GM18909 (cell line): ENCODE data around the gene EVA1C.
"Not testable (repeated sequence)": the region's sequence is repeated elsewhere in the genome, so short reads cannot be mapped to it uniquely, and the experiment has no call there.

Experiments used
- ATAC-seq: cut with Tn5 transposase; IDR thresholded peaks from one replicate; pipeline ENCODE4 v1.9.1; 2021; ENCODE audit warnings: mild to moderate bottlenecking; ENCODE audit not compliant: unreplicated experiment, poor library complexity

The EVA1C gene

DNA sequence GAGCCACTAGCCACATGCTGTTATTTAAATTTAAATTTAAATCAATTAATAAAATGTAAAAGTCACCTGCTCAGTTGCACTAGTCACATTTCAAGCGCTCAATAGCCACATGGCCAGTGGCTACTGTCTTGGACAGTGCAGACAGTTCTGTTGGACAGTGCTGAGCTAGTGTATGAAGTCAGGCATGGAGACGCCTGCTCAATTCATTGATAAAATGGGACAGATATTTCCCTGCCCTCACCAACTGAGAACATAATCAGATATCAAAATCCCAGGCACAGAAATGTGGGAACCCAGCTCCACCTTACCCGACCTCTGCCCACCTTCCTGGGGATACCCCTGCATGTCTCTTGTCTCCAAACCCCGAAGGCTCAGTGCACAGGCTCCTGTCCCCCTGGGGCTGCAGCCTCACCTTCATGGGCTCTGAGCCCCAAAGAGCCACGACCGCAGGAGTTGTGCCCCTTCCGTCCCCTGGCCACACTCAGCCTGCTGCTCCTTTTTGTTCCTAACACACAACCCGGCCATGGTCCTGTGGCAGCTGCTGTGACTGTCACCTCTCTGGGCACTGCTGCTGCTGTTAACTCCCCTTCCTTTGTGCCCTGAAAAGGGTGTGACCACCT, 109.3 kb downstream of the EVA1C start:
- no peak for ATAC-seq

DNA sequence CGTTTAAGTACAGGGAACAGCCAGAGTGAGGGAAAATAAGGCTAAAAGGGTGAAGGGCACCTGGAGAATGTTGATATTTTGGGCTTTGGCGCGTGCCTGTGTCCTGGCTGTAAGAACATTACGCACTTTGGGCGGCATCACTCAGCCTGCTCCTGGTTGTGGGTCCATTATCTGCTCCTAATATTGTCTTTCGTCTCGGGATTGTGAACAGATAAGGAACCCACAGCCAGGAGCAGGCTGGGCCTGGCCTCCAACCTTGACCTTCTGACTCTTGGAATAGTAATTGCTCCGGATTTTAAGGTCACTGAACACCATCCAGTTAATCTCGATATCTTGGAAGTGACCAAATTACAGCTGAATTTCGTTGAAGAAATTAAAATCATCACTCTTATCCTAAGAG, 111.0 kb downstream of the EVA1C start:
- ATAC-seq = no peak

DNA sequence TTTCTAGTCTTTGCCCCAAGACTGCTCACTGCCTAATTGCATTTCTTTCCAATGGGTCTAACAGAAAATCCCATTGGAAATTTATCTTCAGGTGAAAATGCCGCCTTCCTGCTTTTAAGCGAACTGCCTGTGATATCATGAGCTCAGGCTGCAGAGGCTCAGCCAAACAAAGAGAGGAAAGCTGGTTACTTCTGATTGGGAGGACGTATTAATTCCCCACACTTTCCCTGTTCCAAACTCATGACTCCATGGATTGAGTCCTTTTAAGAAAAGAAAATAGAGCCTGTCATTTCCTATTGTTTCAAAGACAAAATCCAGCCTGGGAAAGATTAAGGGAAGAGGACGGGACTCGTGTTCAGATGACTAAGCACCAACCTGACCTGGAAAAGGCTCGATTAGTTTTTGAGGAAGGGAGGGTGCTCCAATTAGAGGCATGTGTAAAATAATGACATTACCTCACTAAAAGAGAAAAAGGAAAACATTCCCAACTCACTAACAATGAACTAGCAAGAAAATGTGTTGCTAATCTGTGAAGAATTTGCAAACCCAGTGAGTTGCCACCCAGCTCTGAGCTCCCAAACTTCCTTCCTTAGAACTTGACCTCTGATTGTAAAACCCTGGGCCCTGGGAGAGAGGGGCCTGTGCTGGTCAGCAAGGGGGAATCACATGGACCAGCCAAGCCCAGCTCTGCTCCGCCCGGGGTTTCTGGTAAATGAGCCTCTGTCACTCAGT, 111.6 kb downstream of the EVA1C start:
- ATAC-seq = no peak

DNA sequence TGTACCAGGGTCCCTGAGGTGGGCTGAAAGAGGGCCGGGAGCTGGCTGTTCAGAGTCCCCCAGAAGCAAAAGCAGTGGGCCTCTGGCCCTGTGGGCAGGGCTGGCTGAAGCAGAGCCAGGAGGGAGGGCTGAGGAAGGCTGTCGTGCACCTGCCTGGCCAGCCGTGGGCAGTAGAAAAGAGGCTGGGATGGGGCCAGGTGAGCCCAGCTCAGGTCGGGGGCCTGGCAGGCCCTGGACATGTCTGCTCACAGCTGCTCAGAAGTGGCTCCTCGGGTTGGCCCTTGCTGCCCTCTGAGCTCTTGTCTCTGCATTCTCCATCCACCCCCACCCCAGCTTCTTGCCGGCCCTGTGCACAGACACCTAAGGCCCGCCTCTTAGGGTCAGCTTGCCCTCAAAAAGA, 112.8 kb downstream of the EVA1C start:
- ATAC-seq = no peak

DNA sequence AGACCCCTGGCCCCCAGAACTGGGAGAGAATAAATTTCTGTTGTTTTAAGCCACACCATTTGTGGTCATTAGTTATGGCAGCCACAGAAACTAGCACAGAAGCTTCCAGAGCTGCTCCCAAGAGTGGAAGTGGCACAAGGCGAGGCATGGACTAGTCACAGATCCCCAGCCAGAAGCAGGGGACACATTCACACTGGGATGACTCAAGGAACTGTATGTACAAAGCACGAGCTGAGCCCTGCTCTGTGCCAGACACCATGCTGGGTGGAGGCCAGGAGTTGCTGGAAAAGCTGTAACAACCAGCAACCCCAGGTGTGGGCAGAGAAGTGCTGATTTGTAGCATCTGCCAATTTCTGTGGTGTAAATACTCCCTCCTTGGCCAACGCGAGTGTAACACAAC, 117.2 kb downstream of the EVA1C start:
- ATAC-seq = no peak

DNA sequence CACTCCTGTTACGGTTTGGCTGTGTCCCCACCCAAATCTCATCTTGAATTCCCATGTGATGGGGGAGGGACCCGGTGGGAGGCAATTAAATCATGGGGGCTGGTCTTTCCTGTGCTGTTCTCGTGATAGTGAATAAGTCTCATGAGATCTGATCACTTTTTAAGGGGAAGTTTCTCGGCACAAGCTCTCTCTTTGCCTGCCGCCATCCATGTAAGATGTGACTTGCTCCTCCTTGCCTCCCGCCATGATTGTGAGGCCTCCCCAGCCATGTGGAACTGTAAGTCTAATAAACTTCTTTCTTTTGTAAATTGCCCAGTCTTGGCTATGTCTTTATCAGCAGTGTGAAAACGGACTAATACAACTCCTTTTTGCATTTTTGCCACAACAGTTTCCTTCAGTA, 118.3 kb downstream of the EVA1C start:
- ATAC-seq = not testable (repeated sequence)

DNA sequence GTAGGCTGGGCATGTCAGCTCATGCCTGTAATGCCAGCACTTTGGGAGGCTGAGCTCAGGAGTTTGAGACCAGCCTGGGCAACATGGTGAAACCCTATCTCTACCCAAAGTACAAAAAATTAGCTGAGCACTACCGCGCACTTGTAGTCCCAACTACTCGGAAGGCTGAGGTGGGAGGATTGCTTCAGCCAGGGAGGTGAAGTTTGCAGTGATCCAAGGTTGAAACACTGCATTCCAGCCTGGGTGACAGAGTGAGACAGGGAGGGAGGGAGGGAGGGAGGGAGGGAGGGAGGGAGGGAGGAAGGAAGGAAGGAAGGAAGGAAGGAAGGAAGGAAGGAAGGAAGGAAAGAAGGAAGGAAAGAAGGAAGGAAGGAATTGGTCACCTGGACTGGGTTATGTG, 119.1 kb downstream of the EVA1C start:
- not testable (repeated sequence) for ATAC-seq

DNA sequence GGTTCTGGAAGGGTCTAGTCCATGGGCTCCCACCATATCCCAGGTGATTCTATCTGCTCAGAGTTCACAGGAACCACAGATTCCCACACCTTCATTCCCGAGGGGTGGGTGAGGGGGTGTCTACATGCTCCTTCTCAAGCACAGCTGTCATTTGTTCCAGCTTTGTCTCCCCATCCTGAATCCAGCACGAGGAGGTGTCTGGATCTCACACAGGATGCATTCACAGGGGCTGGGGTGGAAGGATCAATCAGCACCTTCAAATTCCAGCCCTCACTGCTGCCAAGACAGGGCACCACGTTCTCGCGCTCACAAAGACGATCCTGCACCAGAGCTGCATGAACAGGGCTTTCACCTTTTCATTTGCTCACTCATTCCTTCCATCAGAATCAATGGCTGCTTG, 120.1 kb downstream of the EVA1C start:
- ATAC-seq = no peak

DNA sequence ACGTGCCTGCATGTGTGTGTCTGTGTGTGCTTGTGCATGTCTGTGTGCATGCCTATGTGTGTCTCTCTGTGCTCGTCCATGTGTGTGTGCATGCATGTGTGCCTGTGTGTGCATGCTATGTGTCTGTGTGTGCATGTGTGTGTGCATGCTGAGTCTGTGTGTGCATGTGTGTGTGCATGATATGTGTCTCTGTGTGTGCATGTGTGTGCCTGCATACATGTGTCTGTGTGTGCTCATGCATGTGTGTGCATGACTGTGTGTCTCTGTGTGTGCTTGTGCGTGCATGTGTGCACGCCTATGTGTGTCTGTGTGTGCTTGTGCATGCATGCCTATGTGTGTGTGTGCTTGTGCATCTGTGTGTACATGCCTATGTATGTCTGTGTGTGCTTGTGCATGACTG, 120.5 kb downstream of the EVA1C start:
- no peak for ATAC-seq

DNA sequence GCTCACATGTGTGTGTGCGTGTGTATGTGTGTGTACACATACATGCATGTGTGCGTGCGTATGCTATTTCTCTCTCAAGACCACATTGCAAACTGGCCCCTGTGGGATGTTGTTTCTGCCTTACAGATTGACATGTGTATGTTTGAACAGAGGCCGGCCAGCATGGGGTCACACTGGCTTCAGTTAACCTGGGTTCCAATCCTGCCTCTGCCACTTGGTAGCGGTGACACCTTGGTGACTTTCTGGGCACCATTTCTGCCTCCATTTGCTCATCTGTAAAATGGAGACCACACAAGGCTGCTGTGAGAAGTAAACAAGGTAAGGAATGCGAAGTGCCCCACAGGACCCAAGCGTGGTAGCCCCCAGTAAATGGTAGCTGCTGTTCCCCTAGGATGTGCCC, 121.1 kb downstream of the EVA1C start:
- ATAC-seq = no peak

DNA sequence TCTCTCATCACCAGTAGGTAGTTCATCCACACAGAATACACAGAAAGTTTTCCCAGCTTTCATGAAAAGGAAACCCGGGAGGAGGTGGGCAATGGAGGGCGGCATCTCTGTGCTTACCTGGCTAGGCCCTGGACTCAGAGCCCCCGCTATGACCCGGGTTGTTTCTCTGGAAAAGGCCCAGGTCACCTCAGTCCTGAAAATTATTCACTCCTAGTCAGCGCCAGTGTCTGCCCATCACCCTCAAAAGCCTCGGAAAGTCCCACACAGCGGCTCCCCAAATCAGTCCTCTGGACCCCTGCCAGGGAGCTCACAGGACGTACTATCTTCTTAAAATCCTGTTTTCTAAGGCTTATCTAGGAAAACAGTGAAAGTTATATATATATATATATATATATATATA, 121.6 kb downstream of the EVA1C start:
- no peak for ATAC-seq

DNA sequence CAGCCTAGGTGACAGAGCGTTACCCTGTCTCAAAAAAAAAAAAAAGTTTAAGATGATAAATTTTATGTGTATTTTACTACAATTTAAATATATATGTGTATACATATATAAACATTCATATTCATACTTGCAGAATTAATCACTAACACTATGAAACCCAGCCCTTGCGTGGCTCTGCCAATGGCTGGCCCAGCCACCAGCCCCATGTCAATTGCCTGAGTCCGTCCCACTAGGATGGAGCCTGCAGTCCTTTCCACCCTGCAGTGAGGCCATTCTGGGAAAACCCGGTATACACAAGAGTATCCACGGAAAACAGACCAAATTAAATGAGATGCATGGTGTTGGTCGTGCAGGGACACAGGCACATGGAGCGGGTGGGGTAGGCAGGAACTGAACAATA, 123.1 kb downstream of the EVA1C start:
- no peak for ATAC-seq

DNA sequence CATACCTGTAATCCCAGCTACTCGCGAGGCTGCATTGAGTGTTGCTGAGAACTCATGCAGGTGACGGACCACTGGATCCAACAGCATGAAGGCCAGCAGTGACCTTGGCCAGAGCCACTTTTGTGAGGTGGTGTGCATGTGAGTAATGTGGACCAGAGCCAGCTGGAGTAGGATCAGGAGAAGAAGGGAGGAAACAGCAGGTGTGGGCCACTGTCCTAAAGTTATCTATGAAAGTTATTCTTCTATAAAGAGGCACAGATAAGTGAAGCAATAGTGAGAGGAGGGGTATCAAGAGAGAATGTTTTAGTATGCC, 125.0 kb downstream of the EVA1C start:
- ATAC-seq = no peak

DNA sequence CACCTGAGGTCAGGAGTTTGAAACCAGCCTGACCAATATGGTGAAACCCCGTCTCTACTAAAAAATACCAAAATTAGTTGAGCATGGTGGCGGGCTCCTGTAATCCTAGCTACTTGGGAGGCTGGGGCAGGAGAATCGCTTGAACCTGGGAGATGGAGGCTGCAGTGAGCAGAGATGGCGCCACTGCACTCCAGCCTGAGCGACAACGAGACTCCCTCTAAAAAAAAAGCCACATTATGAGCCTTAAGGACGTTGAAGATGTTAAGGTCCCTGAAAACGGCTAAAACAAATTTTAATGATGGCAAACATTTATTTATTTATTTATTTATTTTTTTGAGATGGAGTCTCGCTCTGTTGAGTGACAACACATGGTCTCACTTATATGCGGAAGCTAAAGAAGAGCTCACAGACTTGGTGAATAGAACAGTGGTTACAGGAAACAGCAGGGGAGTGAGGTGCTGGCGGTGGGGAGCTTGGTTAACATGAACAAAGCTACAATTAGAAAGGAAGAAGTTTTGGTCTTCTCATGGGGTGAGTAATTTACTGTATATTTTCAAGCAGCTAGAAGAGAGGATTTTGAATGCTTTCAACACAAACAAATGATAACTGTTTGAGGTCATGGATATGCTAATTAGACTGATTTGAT, 125.8 kb downstream of the EVA1C start:
- ATAC-seq = no peak

DNA sequence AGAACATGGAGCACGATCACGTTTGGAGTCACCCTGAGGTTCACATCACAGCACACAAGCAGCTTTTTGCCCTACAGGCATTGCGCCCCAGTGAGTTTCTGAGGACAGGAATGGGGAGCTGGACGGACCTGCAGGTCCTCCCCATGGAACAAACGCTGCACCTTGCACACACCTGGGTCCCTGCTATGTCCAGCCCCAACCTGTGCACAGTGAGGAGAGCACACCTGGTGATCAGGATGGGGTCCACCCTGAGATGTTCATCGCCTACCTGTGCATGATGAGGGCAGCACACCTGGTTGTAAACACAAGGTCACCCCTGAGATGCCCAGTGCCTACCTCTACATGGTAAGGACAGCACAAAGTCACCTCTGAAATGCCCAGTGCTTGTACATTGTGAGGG, 126.9 kb downstream of the EVA1C start:
- no peak for ATAC-seq

DNA sequence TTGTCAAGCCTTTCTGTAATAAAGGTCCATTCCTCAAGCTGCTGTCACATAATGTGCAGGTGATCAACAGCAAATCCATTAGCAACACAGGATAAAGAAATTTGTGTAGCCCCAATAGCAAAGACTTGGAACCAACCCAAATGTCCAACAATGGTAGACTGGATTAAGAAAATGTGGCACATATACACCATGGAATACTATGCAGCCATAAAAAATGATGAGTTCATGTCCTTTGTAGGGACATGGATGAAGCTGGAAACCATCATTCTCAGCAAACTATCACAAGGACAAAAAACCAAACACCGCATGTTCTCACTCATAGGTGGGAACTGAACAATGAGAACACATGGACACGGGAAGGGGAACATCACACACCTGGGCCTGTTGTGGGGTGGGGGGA, 130.6 kb downstream of the EVA1C start:
- not testable (repeated sequence) for ATAC-seq

DNA sequence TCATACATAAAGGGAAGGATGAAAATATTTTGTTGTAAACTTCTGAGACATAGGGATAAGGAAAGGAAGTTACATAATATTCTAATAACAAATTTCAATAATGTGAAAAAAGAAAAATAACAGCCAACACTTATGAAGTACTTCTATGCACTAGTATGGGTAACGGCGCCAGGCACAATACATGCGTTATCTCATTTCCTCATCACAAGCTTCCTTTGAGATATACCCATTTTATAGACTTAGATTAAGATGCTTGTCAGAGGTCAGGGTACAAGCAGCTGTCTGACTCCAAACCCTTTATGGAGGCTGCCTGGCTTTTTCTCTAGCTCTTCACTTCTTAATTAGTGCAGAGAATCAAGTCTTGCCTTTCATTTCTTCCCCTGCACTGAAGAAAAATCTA, 131.5 kb downstream of the EVA1C start:
- no peak for ATAC-seq

DNA sequence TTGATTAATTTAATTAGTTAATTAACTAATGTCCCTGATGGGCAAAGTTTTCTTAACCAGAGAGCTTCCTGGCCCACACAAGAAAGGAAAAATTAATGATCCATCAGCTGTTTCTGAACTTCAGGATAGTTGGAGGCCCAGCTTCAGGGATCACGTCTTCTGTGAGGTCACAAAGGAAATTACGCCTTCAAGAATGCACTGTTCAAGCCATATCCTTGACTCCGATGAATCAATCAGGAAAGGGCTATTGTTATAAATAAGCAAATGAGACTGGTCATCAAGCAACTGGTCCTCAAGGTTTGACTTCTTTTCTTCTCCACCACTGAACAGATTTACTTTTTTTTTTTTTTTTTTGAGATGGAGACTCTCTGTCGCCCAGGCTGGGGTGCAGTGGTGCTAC, 132.2 kb downstream of the EVA1C start:
- no peak for ATAC-seq

DNA sequence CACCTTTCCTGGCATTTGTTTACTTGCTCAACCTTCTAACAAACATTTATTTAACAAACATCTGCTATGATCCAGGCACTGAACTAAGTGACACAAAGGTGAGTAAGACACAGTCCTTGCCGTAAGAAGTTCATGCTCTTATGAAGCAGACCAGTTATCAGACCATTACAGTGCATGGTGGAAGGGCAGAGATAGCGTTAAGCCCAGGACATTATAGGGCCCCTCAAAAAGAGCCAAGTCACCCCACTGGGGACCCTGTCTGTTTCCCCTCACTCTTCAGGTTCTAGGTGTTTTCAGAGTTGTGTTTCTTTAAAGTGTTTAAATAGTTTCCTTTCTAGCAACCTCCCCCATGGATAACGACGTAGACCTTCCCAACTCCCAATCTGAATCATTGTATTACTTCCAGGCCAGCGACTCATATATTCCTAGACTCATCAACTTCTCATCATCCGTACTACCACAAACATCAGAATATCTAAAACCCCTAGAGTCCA, 133.5 kb downstream of the EVA1C start:
- ATAC-seq = no peak

DNA sequence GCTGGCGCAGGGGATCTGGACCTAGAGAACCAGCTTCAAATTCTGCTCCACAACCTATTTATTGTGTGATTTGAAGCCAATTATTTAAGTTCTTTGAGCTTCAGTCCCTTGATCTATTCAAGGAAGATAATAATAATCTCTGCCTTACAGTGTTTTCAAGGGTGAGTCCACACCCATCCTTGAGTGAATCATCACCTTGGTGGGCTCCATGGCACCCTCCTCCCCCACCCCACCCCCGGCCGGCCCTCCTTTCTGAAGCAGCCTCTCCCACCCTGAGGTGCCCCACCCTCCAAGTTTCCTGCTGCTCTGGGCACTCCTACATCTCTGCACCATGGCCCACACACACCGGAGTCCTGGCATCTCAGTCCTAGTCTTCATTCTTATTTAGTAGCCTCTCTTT, 134.5 kb downstream of the EVA1C start:
- ATAC-seq = no peak

DNA sequence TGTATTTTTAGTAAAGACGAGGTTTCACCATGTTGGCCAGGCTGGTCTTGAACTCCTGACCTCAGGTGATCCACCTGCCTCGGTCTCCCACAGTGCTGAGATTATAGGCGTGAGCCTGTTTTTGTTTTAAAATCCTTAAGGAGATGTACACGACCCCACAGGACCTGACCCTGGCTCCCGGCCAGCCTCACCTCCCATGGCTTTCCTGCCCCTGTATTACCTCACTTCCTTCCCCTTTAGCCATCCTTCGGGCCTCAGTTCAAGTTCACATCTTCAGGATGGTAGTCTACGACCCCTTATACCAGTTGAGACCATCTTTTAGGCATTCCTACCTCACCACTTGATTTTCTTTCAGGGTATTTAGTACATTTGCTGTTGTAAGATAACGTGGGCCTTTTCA, 136.5 kb downstream of the EVA1C start:
- ATAC-seq = no peak

DNA sequence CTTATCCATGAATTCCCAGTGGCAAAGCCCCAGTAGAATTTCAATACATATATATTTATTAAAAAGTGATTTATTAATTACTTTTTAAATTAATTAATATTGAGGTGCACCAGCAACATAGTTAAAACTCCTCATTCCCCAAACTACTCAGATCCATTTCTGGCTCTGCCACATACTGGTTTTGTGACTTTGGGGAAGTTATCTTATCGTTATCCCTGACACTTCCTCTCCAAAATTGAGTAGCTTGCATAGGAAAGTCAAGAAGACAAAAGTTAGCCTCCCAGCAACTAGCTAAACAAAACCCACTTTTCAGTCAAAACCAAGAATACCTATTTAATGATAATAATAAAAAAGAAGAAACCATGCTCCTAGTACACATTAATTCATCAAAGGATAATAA, 136.9 kb downstream of the EVA1C start:
- ATAC-seq = no peak
